Astrocyte (in vitro differentiated cells and primary cell): ENCODE data around the gene WDR20.

ENCODE experiments used
- EZH2 ChIP-seq: IDR thresholded peaks from 2 replicates; pipeline ENCODE4 v1.6.1; 2012; ENCODE audit warnings: mild to moderate bottlenecking, low read length, inconsistent platforms; ENCODE audit not compliant: insufficient read depth
- TF ChIP-seq, protein P1 (sequence below): IDR thresholded peaks from 2 replicates; pipeline ENCODE4 v1.5.1; 2011; ENCODE audit warnings: low read depth, mild to moderate bottlenecking, inconsistent platforms, low read length, moderate library complexity; ENCODE audit not compliant: insufficient read depth

DNA sequence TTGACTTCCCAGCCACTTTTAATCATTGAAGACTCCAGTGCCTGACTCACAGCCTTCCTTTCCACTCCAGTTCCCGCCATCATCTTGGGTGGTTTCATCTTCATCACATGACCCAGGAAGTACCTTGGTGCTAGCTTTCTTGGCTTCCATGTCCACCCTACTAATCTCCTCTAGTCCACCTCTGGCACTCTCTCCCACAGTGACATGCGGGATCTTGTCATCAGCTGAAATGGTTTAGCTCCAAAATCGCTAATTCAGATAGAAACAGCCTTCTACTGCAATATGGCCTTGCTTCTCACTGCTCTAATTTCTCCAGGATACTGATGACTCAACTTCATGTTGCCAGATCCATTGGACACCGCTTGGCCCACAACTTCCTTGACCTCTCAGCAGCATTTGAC, 24.5 kb downstream of the WDR20 start:
- TF ChIP-seq, protein P1, sequence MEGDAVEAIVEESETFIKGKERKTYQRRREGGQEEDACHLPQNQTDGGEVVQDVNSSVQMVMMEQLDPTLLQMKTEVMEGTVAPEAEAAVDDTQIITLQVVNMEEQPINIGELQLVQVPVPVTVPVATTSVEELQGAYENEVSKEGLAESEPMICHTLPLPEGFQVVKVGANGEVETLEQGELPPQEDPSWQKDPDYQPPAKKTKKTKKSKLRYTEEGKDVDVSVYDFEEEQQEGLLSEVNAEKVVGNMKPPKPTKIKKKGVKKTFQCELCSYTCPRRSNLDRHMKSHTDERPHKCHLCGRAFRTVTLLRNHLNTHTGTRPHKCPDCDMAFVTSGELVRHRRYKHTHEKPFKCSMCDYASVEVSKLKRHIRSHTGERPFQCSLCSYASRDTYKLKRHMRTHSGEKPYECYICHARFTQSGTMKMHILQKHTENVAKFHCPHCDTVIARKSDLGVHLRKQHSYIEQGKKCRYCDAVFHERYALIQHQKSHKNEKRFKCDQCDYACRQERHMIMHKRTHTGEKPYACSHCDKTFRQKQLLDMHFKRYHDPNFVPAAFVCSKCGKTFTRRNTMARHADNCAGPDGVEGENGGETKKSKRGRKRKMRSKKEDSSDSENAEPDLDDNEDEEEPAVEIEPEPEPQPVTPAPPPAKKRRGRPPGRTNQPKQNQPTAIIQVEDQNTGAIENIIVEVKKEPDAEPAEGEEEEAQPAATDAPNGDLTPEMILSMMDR = no peak
- no peak for TF ChIP-seq EZH2
